ENCODE data around the gene EYS. TPM values are rescaled to one million over a fixed set of nuclear protein-coding genes. Genes with fewer than 3 reads are reported as not detected.

EYS gene
- total and polyA plus RNA-seq, 8 donors, result 0.24 to 0.85 (median 0.55) TPM

GRCh38 chr6:63997734-63998133 is 1709.3 kb downstream of the EYS start:
- no peak overlapping the region for H3K4me3 ChIP-seq
- H3K9me3 ChIP-seq, result no peaks in the 10 kb centered on the region
- intact Hi-C loops (cut with DNase I), result no loop called here
- no peaks in the 10 kb centered on the region for H3K36me3 ChIP-seq
- H3K27me3 ChIP-seq, result no peaks in the 10 kb centered on the region
- no peaks in the 10 kb centered on the region for H3K4me1 ChIP-seq
- ATAC-seq (no peak), DNase-seq (no peak)
- no peak for TF ChIP-seq CTCF (IDR thresholded peaks at IDR 0.05)
- H3K27ac ChIP-seq, result no peak overlapping the region

GRCh38 chr6:63997221-63997620 is 1709.8 kb downstream of the EYS start:
- H3K27ac ChIP-seq, result no peak overlapping the region

GRCh38 chr6:63985223-63985622 is 1721.8 kb downstream of the EYS start:
- H3K4me1 ChIP-seq, result no peaks in the 10 kb centered on the region
- no peak overlapping the region for H3K27ac ChIP-seq
- DNase-seq, result no peak
- no peak overlapping the region for H3K4me3 ChIP-seq
- H3K36me3 ChIP-seq, result no peaks in the 10 kb centered on the region
- H3K27me3 ChIP-seq, result no peaks in the 10 kb centered on the region
- peaks cover 0 to 3% of the 10 kb centered on the region in 2 donors for H3K9me3 ChIP-seq
- intact Hi-C loops (cut with DNase I), result no loop called here
- ATAC-seq, result no peak
- no peak for TF ChIP-seq CTCF (IDR thresholded peaks at IDR 0.05)

More at GRCh38 chr6:63997221-63997620, 1709.8 kb downstream of the EYS start:
- no peak overlapping the region for H3K4me3 ChIP-seq
- TF ChIP-seq CTCF (IDR thresholded peaks at IDR 0.05), result no peak
- no peaks in the 10 kb centered on the region for H3K9me3 ChIP-seq
- ATAC-seq (no peak), DNase-seq (no peak)
- intact Hi-C loops (cut with DNase I), result no loop called here
- no peaks in the 10 kb centered on the region for H3K4me1 ChIP-seq
- H3K27me3 ChIP-seq, result no peaks in the 10 kb centered on the region
- no peaks in the 10 kb centered on the region for H3K36me3 ChIP-seq

GRCh38 chr6:63975699-63976098 is 1731.3 kb downstream of the EYS start:
- intact Hi-C loops (cut with DNase I), result no loop called here
- no peak overlapping the region for H3K27ac ChIP-seq
- ATAC-seq (peak; percentile 82), DNase-seq (no peak)
- H3K4me3 ChIP-seq, result no peak overlapping the region
- H3K4me1 ChIP-seq, result no peaks in the 10 kb centered on the region
- no peak for TF ChIP-seq CTCF (IDR thresholded peaks at IDR 0.05)
- no peaks in the 10 kb centered on the region for H3K27me3 ChIP-seq
- H3K9me3 ChIP-seq, result no peaks in the 10 kb centered on the region
- H3K36me3 ChIP-seq, result no peaks in the 10 kb centered on the region

GRCh38 chr6:63968650-63969049 is 1738.4 kb downstream of the EYS start:
- Histone ChIP-seq H3K27me3 (no peaks in the 10 kb centered on the region), H3K36me3 (no peaks in the 10 kb centered on the region), H3K4me3 (no peak overlapping the region), H3K4me1 (no peaks in the 10 kb centered on the region), H3K27ac (no peak overlapping the region), H3K9me3 (no peaks in the 10 kb centered on the region)
- intact Hi-C loops (cut with DNase I), result no loop called here
- DNase-seq (no peak), ATAC-seq (no peak)
- TF ChIP-seq CTCF (IDR thresholded peaks at IDR 0.05), result no peak

Measured in left lung (tissue), 10 donors.